ENCODE measurements around the gene CCDC88B.
"Not testable (repeated sequence)": the region's sequence is repeated elsewhere in the genome, so short reads cannot be mapped to it uniquely, and the experiment has no call there.

The CCDC88B gene

GRCh38 chr11:64323984-64324383, 16.0 kb upstream of the CCDC88B start:
- not testable (repeated sequence) for H3K4me1 ChIP-seq (ENCODE audit: control insufficient read depth, insufficient read depth, low read length); DNase-seq (ENCODE audit: low read depth, low spot score); H3K4me3 ChIP-seq (ENCODE audit: low read length); H3K9me3 ChIP-seq (ENCODE audit: control insufficient read depth, insufficient read depth, low read length); H3K27ac ChIP-seq (ENCODE audit: low read length); H3K27me3 ChIP-seq (ENCODE audit: control insufficient read depth, insufficient read depth, low read length)
- H3K36me3 ChIP-seq (ENCODE audit: control insufficient read depth, insufficient read depth, low read length), result peaks cover 14% of the 10 kb centered on the region
- no CpG with 5 or more reads among the region's 4 CpGs for WGBS (ENCODE audit: insufficient coverage, insufficient read length)

GRCh38 chr11:64324692-64325469, 15.1 kb upstream of the CCDC88B start:
- no peaks in the 10 kb centered on the region for H3K27me3 ChIP-seq (ENCODE audit: control insufficient read depth, insufficient read depth, low read length)
- H3K36me3 ChIP-seq (ENCODE audit: control insufficient read depth, insufficient read depth, low read length), result peaks cover 14% of the 10 kb centered on the region
- H3K27ac ChIP-seq (ENCODE audit: low read length), result no peak overlapping the region
- H3K4me1 ChIP-seq (ENCODE audit: control insufficient read depth, insufficient read depth, low read length), result peaks cover 1% of the 10 kb centered on the region; the same call in 1 of the 2 replicates
- WGBS (ENCODE audit: insufficient coverage, insufficient read length), result no CpG with 5 or more reads among the region's 11 CpGs
- no peak for DNase-seq (ENCODE audit: low read depth, low spot score)
- H3K9me3 ChIP-seq (ENCODE audit: control insufficient read depth, insufficient read depth, low read length), result no peaks in the 10 kb centered on the region
- H3K4me3 ChIP-seq (ENCODE audit: low read length), result no peak overlapping the region

DNA sequence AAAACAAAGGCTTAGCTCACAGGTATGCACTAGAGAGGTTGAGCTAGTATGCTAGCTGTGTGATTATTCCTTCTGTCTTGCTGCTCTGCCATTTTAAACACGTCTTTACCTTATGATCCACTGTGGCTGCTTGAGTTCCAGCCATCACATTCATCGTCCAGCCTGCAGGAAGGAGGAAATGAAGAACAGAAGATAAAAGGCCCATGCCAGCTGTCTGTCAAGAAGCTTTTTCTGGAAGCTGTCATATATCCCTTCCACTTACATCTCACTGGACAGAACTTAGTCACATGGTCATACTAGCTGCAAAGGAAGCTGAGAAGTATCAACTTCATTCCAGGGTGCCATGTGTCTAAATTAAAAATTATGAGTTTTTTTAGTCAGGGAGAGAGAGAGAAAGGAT, 12.6 kb upstream of the CCDC88B start:
- H3K27ac ChIP-seq (ENCODE audit: low read length), result no peak overlapping the region

GRCh38 chr11:64327993-64328392, 12.0 kb upstream of the CCDC88B start:
- WGBS (ENCODE audit: insufficient coverage, insufficient read length), result no CpG with 5 or more reads among the region's 3 CpGs
- no peaks in the 10 kb centered on the region for H3K9me3 ChIP-seq (ENCODE audit: control insufficient read depth, insufficient read depth, low read length)
- H3K4me1 ChIP-seq (ENCODE audit: control insufficient read depth, insufficient read depth, low read length), result peaks cover 4% of the 10 kb centered on the region

More for the DNA sequence above, 12.6 kb upstream of the CCDC88B start:
- H3K9me3 ChIP-seq (ENCODE audit: control insufficient read depth, insufficient read depth, low read length), result no peaks in the 10 kb centered on the region
- peaks cover 3% of the 10 kb centered on the region for H3K36me3 ChIP-seq (ENCODE audit: control insufficient read depth, insufficient read depth, low read length)
- H3K4me3 ChIP-seq (ENCODE audit: low read length), result no peak overlapping the region
- no CpG with 5 or more reads among the region's 2 CpGs for WGBS (ENCODE audit: insufficient coverage, insufficient read length)
- H3K4me1 ChIP-seq (ENCODE audit: control insufficient read depth, insufficient read depth, low read length), result peaks cover 4% of the 10 kb centered on the region
- H3K27me3 ChIP-seq (ENCODE audit: control insufficient read depth, insufficient read depth, low read length), result no peaks in the 10 kb centered on the region
- DNase-seq (ENCODE audit: low read depth, low spot score), result no peak

DNA sequence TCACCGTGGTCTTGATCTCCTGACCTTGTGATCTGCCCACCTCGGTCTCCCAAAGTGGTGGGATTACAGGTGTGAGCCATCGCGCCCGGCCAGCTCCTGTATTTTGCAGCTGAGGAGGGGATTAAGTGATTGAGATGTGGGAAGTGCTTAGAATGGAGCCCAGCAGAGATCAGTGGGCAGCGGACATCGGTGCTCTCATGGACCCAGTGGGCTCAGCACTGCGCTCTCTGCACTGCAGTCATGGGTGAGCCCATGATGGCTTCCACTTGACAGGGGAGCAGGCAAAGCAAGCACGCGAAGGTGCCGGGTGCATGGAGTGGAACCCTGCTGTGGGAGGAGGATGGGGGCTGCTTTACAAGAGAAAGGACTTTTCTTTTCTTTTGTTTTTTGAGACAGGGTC, 9.1 kb upstream of the CCDC88B start:
- no peak for DNase-seq (ENCODE audit: low read depth, low spot score)
- Histone ChIP-seq H3K4me3 (ENCODE audit: low read length) (no peak overlapping the region), H3K4me1 (ENCODE audit: control insufficient read depth, insufficient read depth, low read length) (peaks cover 3% of the 10 kb centered on the region; the same call in 1 of the 2 replicates), H3K36me3 (ENCODE audit: control insufficient read depth, insufficient read depth, low read length) (no peaks in the 10 kb centered on the region), H3K27ac (ENCODE audit: low read length) (no peak overlapping the region), H3K9me3 (ENCODE audit: control insufficient read depth, insufficient read depth, low read length) (no peaks in the 10 kb centered on the region), H3K27me3 (ENCODE audit: control insufficient read depth, insufficient read depth, low read length) (no peaks in the 10 kb centered on the region)
- WGBS (ENCODE audit: insufficient coverage, insufficient read length), result no CpG with 5 or more reads among the region's 11 CpGs

More at GRCh38 chr11:64327993-64328392, 12.0 kb upstream of the CCDC88B start:
- no peaks in the 10 kb centered on the region for H3K27me3 ChIP-seq (ENCODE audit: control insufficient read depth, insufficient read depth, low read length)
- no peak overlapping the region for H3K27ac ChIP-seq (ENCODE audit: low read length)
- no peaks in the 10 kb centered on the region; the same call in 1 of the 2 replicates for H3K36me3 ChIP-seq (ENCODE audit: control insufficient read depth, insufficient read depth, low read length)
- no peak overlapping the region for H3K4me3 ChIP-seq (ENCODE audit: low read length)
- DNase-seq (ENCODE audit: low read depth, low spot score), result no peak

- no peak for DNase-seq (ENCODE audit: low read depth, low spot score)
- WGBS (ENCODE audit: insufficient coverage, insufficient read length), result 100% methylated on average over 3 of the region's 20 CpGs
- no peak overlapping the region for H3K4me3 ChIP-seq (ENCODE audit: low read length)
- no peaks in the 10 kb centered on the region for H3K36me3 ChIP-seq (ENCODE audit: control insufficient read depth, insufficient read depth, low read length)
- no peaks in the 10 kb centered on the region for H3K27me3 ChIP-seq (ENCODE audit: control insufficient read depth, insufficient read depth, low read length)
- no peaks in the 10 kb centered on the region for H3K9me3 ChIP-seq (ENCODE audit: control insufficient read depth, insufficient read depth, low read length)
- H3K4me1 ChIP-seq (ENCODE audit: control insufficient read depth, insufficient read depth, low read length), result peaks cover 3% of the 10 kb centered on the region; the same call in 1 of the 2 replicates
- H3K27ac ChIP-seq (ENCODE audit: low read length), result no peak overlapping the region
Measured at GRCh38 chr11:64331569-64332371, 8.2 kb upstream of the CCDC88B start.

DNA sequence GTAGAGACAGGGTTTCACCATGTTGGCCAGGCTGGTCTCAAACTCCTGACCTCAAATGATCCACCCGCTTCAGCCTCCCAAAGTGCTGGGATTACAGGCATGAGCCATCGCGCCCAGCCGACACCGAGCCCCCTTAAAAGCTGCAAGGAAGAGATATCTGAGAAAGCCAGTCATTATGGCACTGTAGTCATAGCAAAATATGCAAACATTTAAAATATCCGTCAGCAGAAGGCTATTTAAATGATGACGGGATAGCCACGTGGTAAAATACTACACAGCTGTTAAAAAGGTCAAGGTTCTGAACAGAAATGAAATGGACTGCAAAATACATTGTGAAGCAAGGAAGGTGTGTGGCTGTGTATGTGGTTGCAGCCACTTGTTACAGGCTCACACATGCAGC, 6.4 kb upstream of the CCDC88B start:
- Histone ChIP-seq H3K27me3 (ENCODE audit: control insufficient read depth, insufficient read depth, low read length) (no peaks in the 10 kb centered on the region), H3K4me3 (ENCODE audit: low read length) (no peak overlapping the region), H3K4me1 (ENCODE audit: control insufficient read depth, insufficient read depth, low read length) (peaks cover 3% of the 10 kb centered on the region; the same call in 1 of the 2 replicates), H3K27ac (ENCODE audit: low read length) (no peak overlapping the region), H3K9me3 (ENCODE audit: control insufficient read depth, insufficient read depth, low read length) (no peaks in the 10 kb centered on the region), H3K36me3 (ENCODE audit: control insufficient read depth, insufficient read depth, low read length) (no peaks in the 10 kb centered on the region)
- no CpG with 5 or more reads among the region's 8 CpGs for WGBS (ENCODE audit: insufficient coverage, insufficient read length)
- DNase-seq (ENCODE audit: low read depth, low spot score), result no peak

DNA sequence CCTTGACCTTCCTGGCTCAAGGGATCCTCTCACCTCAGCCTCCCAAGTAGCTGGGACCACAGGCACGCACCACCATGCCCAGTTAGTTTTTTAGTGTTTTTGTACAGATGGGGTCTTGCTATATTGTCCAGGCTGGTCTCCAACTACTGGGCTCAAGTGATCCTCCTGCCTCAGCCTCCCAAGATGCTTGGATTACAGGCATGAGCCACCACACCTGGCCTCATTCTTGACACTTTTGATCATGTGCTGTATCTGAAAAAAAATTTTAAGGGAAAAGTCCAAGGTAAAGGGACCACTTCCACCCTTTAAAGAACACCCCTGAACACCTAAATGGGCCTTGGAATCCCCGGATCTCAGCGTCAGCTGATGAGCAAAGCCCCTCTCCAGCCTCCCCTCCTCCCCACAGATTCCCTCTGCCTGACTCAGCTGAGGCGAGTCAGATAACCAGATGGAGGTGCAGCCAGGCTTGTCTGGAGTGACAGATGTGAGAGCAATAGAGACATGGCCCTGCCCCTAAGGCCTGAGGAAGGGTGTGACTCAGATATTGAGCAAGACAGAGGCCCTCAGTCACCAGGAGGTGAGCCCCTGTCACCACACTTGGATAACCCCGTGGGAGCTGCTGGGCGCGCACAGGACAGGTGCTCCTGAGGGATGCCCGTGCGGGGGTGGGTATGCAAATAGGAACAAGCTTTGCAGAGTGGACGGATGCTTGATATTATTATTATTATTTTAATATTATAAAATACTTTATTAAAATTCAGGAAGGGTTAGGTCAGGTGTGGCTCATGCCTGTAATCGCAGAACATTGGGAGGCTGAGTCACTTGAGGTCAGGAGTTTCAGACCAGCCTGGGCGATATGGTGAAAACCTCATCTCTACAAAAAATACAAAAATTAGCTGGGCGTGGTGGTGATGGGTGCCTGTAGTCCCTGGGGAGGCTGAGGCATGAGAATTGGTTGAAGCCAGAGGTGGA, 5.0 kb upstream of the CCDC88B start:
- no peak for DNase-seq (ENCODE audit: low read depth, low spot score)
- Histone ChIP-seq H3K4me3 (ENCODE audit: low read length) (no peak overlapping the region), H3K27me3 (ENCODE audit: control insufficient read depth, insufficient read depth, low read length) (no peaks in the 10 kb centered on the region), H3K36me3 (ENCODE audit: control insufficient read depth, insufficient read depth, low read length) (no peaks in the 10 kb centered on the region), H3K27ac (ENCODE audit: low read length) (no peak overlapping the region), H3K9me3 (ENCODE audit: control insufficient read depth, insufficient read depth, low read length) (no peaks in the 10 kb centered on the region), H3K4me1 (ENCODE audit: control insufficient read depth, insufficient read depth, low read length) (peaks cover 3% of the 10 kb centered on the region)
- no CpG with 5 or more reads among the region's 13 CpGs for WGBS (ENCODE audit: insufficient coverage, insufficient read length)

DNA sequence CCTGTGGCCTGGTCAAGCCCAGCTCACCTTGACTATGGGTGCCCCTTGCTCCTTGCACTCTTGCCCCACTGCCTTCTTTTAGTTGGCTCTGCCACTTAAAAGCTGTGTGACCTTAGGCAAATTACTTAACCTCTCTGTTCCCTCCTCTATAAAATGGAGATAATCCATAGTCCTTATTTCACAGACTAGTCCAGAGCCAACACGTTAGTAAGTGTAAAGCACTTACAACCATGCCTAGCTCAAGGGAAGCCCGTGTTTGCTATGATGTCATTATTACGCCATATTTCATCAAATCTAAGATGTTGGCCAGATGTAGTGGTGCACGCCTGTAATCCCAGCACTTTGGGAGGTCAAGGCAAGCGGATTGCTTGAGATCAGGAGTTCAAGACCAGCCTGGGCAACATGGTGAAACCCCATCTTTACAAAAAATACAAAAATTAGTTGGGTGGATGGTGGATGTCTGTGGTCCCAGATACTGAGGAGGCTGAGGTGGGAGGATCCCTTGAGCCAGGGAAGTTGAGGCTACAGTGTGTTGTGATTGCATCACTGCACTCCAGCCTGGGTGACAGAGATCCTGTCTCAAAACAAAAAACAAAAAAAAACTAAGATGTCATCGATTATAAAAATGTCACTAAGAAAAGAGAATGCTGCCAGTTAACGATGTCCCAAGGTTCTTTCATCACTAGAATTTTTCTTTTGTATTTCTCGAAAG, 2.3 kb upstream of the CCDC88B start:
- no peak overlapping the region for H3K4me3 ChIP-seq (ENCODE audit: low read length)
- H3K27me3 ChIP-seq (ENCODE audit: control insufficient read depth, insufficient read depth, low read length), result no peaks in the 10 kb centered on the region
- H3K9me3 ChIP-seq (ENCODE audit: control insufficient read depth, insufficient read depth, low read length), result no peaks in the 10 kb centered on the region
- no CpG with 5 or more reads among the region's 8 CpGs for WGBS (ENCODE audit: insufficient coverage, insufficient read length)
- H3K27ac ChIP-seq (ENCODE audit: low read length), result no peak overlapping the region
- no peak for DNase-seq (ENCODE audit: low read depth, low spot score)
- peaks cover 6% of the 10 kb centered on the region for H3K4me1 ChIP-seq (ENCODE audit: control insufficient read depth, insufficient read depth, low read length)
- no peaks in the 10 kb centered on the region for H3K36me3 ChIP-seq (ENCODE audit: control insufficient read depth, insufficient read depth, low read length)

All from iPS DF 6.9 (cell line).